BE2C (cell line): ENCODE results near the gene FKBP15.
A peak's percentile ranks its signal among the peaks of the same experiment; 100 is the strongest.

Experiments used
- DNase-seq: peaks from one replicate; pipeline ENCODE4 v3.0.0-alpha.2; 2020
- H3K27me3 ChIP-seq: fragments of 250-450 bp; sonication (Bioruptor Pico); 2 replicates; pipeline ENCODE4 v1.5.1; 2020; ENCODE audit warnings: mild to moderate bottlenecking
- H3K36me3 ChIP-seq: fragments of 250-450 bp; sonication (Bioruptor Pico); 2 replicates; pipeline ENCODE4 v1.5.1; 2020; ENCODE audit warnings: mild to moderate bottlenecking
- H3K4me1 ChIP-seq: fragments of 250-450 bp; sonication (Bioruptor Pico); 2 replicates; pipeline ENCODE4 v1.5.1; 2020
- H3K4me3 ChIP-seq: 2 replicates; pipeline ENCODE4 v1.5.1; 2011; ENCODE audit warnings: low read depth, low read length
- H3K9me3 ChIP-seq: fragments of 250-450 bp; sonication (Bioruptor Pico); 2 replicates; pipeline ENCODE4 v1.5.1; 2020
- TF ChIP-seq, protein P1 (sequence below): IDR thresholded peaks from 2 replicates; pipeline ENCODE4 v1.5.1; 2012; ENCODE audit warnings: mild to moderate bottlenecking, low read depth, low read length

Gene FKBP15

DNA sequence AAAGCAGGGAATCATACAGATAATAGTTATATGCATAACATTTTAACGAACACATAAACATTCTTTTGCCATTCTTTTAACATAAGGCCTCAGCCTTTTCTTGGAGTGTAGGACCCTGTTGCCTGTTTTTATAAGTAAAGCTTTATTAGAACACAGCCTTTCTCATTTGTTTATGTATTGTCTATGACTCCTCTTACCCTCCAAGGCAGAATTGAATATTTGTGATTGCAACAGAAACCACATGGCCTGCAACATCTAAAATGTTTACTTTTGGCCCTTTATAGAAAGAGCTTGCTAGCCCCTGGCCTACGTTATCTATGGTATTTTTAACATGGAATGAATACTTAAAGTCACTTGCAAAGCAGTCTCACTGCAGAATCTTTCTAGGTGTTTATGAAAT, 2.9 kb upstream of the FKBP15 start:
- no peaks in the 10 kb centered on the region for H3K27me3 ChIP-seq
- H3K4me3 ChIP-seq = peak overlapping the region; percentile 98
- TF ChIP-seq, protein P1, sequence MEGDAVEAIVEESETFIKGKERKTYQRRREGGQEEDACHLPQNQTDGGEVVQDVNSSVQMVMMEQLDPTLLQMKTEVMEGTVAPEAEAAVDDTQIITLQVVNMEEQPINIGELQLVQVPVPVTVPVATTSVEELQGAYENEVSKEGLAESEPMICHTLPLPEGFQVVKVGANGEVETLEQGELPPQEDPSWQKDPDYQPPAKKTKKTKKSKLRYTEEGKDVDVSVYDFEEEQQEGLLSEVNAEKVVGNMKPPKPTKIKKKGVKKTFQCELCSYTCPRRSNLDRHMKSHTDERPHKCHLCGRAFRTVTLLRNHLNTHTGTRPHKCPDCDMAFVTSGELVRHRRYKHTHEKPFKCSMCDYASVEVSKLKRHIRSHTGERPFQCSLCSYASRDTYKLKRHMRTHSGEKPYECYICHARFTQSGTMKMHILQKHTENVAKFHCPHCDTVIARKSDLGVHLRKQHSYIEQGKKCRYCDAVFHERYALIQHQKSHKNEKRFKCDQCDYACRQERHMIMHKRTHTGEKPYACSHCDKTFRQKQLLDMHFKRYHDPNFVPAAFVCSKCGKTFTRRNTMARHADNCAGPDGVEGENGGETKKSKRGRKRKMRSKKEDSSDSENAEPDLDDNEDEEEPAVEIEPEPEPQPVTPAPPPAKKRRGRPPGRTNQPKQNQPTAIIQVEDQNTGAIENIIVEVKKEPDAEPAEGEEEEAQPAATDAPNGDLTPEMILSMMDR = no peak
- H3K36me3 ChIP-seq = peaks cover 13% of the 10 kb centered on the region
- DNase-seq = no peak
- H3K4me1 ChIP-seq = no peaks in the 10 kb centered on the region
- H3K9me3 ChIP-seq = no peaks in the 10 kb centered on the region

DNA sequence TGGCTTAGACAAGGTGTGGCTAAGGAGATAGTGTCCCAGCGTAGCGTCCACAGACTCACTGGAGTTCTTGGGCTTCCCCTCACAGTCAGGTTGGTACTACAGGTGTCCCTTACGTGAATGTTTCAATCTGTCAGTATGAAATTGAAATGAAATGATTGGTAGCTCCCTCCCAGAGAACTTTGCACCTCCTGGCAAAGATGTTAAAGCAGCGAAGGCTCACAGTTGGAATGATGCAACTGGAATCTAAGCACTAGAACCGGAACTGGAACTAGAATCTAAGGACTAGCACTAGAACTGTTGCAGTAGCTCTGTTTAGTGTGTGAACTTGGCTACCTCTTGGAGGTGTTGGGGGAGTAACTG, 1.4 kb upstream of the FKBP15 start:
- TF ChIP-seq, protein P1 = no peak
- no peak for DNase-seq
- H3K27me3 ChIP-seq = no peaks in the 10 kb centered on the region
- peaks cover 12% of the 10 kb centered on the region for H3K36me3 ChIP-seq
- H3K9me3 ChIP-seq = no peaks in the 10 kb centered on the region
- peak overlapping the region; percentile 98 for H3K4me3 ChIP-seq
- no peaks in the 10 kb centered on the region for H3K4me1 ChIP-seq

DNA sequence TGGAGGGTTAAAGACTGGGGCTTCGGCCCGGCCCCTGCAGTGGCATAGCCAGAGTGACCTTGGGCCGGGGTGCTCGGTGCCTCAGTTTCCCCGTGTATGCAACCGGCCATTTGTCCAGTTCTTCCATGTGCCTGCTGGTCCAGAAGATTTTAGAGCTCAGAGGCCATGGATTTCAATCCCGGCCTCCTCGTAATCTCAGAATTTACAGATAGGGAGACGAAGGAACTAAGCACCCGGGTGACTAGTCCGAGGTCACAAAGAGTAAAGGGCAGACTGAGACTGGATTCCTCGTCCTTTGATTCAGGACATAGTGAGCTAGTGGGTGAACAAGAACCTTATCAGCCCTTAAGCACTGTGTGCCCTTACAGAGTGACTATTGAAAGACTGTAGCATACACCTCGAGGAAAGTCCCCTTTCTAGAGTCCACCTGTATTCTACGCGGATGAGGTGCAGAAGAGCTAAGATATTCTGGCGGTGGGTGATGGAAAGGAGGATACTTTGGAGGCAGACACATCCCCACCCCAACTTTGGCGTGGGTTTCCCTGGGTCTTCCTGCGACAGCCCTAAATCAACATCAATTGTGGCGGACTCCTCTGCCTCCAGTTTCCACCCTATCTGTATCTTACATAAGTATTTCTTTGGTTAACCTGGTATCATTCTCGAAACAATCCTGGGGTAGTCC, 864 bp upstream of the FKBP15 start:
- Histone ChIP-seq H3K4me1 (no peaks in the 10 kb centered on the region), H3K4me3 (peak overlapping the region; percentile 98), H3K36me3 (peaks cover 7% of the 10 kb centered on the region), H3K27me3 (no peaks in the 10 kb centered on the region), H3K9me3 (no peaks in the 10 kb centered on the region)
- no peak for DNase-seq
- TF ChIP-seq, protein P1 = no peak

DNA sequence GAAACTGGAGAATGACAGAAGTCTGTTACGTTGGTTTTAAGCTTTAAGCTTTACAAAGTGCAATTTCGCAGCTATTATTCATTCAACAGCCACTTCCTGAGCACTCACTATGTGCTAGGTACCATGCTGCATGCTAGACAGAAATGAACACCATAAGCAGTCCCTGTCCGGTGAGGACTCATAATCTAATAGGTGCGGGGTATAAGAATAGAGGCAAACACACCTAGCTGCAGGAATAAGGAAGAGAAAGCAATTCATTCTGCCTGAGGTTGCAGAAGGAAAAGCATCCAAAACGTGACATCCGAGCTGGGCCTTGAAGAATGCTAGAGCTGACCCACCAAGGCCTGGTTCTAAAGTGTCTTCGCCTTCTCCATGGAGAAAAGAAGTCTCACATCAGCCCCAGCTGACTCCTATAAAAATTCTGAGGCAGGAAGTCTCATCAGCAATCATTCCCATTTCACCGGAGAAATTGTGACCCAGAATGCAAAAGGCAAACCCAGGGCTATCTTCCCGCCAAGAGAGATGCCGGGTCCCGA, 542 bp downstream of the FKBP15 start:
- Histone ChIP-seq H3K4me1 (no peaks in the 10 kb centered on the region), H3K9me3 (no peaks in the 10 kb centered on the region), H3K27me3 (no peaks in the 10 kb centered on the region), H3K4me3 (peak overlapping the region; percentile 98), H3K36me3 (peaks cover 6% of the 10 kb centered on the region)
- TF ChIP-seq, protein P1 = no peak
- no peak for DNase-seq

DNA sequence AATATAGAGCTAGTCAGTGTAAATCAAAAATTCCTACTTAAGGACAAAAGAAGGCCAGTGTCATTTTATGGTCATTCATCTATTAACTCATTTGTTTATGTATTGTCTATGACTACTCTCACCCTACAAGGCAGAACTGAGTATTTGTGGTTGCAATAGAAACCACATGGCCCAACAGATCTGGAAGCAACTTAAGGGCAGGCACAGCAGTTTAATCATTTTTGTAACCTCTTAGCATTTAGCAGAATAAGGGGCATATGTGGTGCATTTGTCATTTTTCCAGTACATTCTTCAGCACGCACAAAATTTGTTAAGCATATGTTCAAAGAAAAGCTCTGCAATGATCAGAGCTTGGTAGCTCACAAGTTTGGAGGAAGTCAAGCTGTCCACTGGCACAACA, 1.1 kb downstream of the FKBP15 start:
- Histone ChIP-seq H3K36me3 (peaks cover 6% of the 10 kb centered on the region), H3K27me3 (no peaks in the 10 kb centered on the region), H3K9me3 (no peaks in the 10 kb centered on the region), H3K4me3 (peak overlapping the region; percentile 98), H3K4me1 (no peaks in the 10 kb centered on the region)
- DNase-seq = no peak
- TF ChIP-seq, protein P1 = no peak

DNA sequence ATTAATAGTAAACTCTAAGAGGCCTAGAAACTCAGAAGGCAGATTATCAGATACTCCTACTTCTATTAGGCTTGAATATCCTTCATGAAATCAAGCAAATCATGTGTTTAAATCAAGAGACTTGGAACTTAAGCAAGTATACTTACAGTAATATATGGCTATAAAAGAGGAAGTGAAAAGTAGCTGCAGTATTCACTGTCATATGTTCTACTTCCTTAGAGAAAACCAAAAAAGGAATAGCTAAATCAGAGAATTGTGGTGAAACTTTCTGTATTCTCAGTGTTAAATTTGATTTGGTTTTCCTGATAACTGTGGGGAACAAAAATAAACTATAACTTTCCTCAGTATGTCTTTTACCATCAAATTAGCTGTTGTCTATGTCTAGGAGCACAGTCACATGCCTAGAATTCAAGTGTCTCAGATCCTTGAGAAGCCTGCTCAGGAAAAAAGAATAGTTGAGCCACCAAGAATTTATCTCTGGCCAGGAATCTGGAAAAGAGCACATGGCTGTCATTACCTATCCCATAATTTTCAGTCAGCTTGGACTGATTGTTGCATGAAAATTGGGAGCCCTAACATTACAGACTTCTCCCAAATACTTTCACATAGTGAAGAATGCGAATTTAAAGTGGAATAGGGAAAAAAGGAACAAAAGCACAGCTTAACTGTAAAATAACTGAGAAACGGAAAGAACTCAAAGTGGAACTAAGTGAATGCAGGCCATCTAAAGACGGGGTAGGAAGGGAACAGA, 1.7 kb downstream of the FKBP15 start:
- TF ChIP-seq, protein P1 = no peak
- Histone ChIP-seq H3K4me1 (no peaks in the 10 kb centered on the region), H3K9me3 (no peaks in the 10 kb centered on the region), H3K4me3 (peak overlapping the region; percentile 98), H3K27me3 (no peaks in the 10 kb centered on the region), H3K36me3 (no peaks in the 10 kb centered on the region)
- no peak for DNase-seq
